Esophagus mucosa (tissue), 1 donor: ENCODE data around the gene PPARG. TPM values are rescaled to one million over a fixed set of nuclear protein-coding genes. Genes with fewer than 3 reads are reported as not detected.

Source experiments
- ATAC-seq: fragments of 200-7000 bp; cut with Tn5 transposase; one replicate; pipeline ENCODE4 v1.9.1; 2020
- total RNA-seq: library from RNA; stranded (reverse); gene quantifications from one replicate; pipeline ENCODE4 v1.2.4, GENCODE V29; 2023
- donor health status: DM: yes; HTN: yes; CAD: no.

PPARG gene
- total RNA-seq, 1 donor from 2014 or later: 13.3 TPM

GRCh38 chr3:12345584-12346494 lies 57.0 kb downstream of the PPARG start:
- ATAC-seq: peak; percentile 40

GRCh38 chr3:12347301-12347700 lies 58.4 kb downstream of the PPARG start:
- ATAC-seq: no peak

- ATAC-seq: no peak
Observed at GRCh38 chr3:12349895-12350811, 61.3 kb downstream of the PPARG start.

- no peak for ATAC-seq
Observed at GRCh38 chr3:12351145-12351544, 62.3 kb downstream of the PPARG start.

GRCh38 chr3:12352253-12352652 lies 63.4 kb downstream of the PPARG start:
- ATAC-seq: no peak

- ATAC-seq: no peak
Observed at GRCh38 chr3:12352755-12353154, 63.9 kb downstream of the PPARG start.

GRCh38 chr3:12353796-12354525 lies 65.1 kb downstream of the PPARG start:
- peak; percentile 47 for ATAC-seq

- ATAC-seq: no peak
Observed at GRCh38 chr3:12356175-12356574, 67.3 kb downstream of the PPARG start.

GRCh38 chr3:12356996-12357395 lies 68.1 kb downstream of the PPARG start:
- peak; percentile 15 for ATAC-seq

- ATAC-seq: no peak
Observed at GRCh38 chr3:12357456-12357855, 68.6 kb downstream of the PPARG start.

GRCh38 chr3:12363397-12364195 lies 74.7 kb downstream of the PPARG start:
- ATAC-seq: no peak

GRCh38 chr3:12367346-12367745 lies 78.5 kb downstream of the PPARG start:
- ATAC-seq: no peak

- no peak for ATAC-seq
Observed at GRCh38 chr3:12369029-12369428, 80.2 kb downstream of the PPARG start.

GRCh38 chr3:12369598-12369997 lies 80.7 kb downstream of the PPARG start:
- no peak for ATAC-seq

- no peak for ATAC-seq
Observed at GRCh38 chr3:12370758-12371157, 81.9 kb downstream of the PPARG start.

- no peak for ATAC-seq
Observed at GRCh38 chr3:12371525-12372140, 82.8 kb downstream of the PPARG start.

- no peak for ATAC-seq
Observed at GRCh38 chr3:12372741-12373280, 83.9 kb downstream of the PPARG start.

GRCh38 chr3:12375572-12375971 lies 86.7 kb downstream of the PPARG start:
- ATAC-seq: no peak

GRCh38 chr3:12379640-12380429 lies 91.0 kb downstream of the PPARG start:
- no peak for ATAC-seq

- no peak for ATAC-seq
Observed at GRCh38 chr3:12380461-12380860, 91.6 kb downstream of the PPARG start.
